ENCODE measurements around the gene ARID1B. TPM values are rescaled to one million over a fixed set of nuclear protein-coding genes. Genes with fewer than 3 reads are reported as not detected.

ARID1B gene
- total and polyA plus RNA-seq, 9 of the 15 experiments (the other 6 are each of a cell fraction or from before 2014, with no cell fraction given), result 12.5 to 50.5 (median 25.8) TPM

- TF ChIP-seq REST (IDR thresholded peaks at IDR 0.05; ENCODE audit: borderline replicate concordance) (0 out of 2 replicates have a peak, but pooled peaks have one; percentile 24), REST (CRISPR knock-in tag; IDR thresholded peaks at IDR 0.05; ENCODE audit: low read depth) (0 out of 2 replicates have a peak, but pooled peaks have one; percentile 40), E2F5 (CRISPR knock-in tag; IDR thresholded peaks at IDR 0.05) (0 out of 2 replicates have a peak, but pooled peaks have one; percentile 59), ZNF407 (IDR thresholded peaks at IDR 0.05; ENCODE audit: low read depth) (0 out of 2 replicates have a peak, but pooled peaks have one; percentile 39), ZNF239 (CRISPR knock-in tag; IDR thresholded peaks at IDR 0.05) (0 out of 2 replicates have a peak, but pooled peaks have one; percentile 24), HES1 (IDR thresholded peaks at IDR 0.05; ENCODE audit: low read depth) (no peak), ZNF785 (CRISPR knock-in tag; IDR thresholded peaks at IDR 0.05) (no peak), FOXP1 (CRISPR knock-in tag; IDR thresholded peaks at IDR 0.05) (no peak; the same call in 1 of the 2 replicates), CXXC5 (CRISPR knock-in tag; IDR thresholded peaks at IDR 0.05) (peak; percentile 77)
Measured at GRCh38 chr6:156776840-156777576, at the start of gene ARID1B (continued).
